Adrenal gland (tissue), 5 donors: ENCODE data around the gene SDK2.
A peak's percentile ranks its signal among the peaks of the same experiment; 100 is the strongest.

Source experiments
- POLR2A ChIP-seq, 2 donors: fragments of 450-650 bp; IDR thresholded peaks; one replicate each; pipeline ENCODE4 v1.6.1; 2017; ENCODE audit warnings: antibody characterized with exemption in 2 of 2, mild to moderate bottlenecking in 2 of 2, moderate library complexity in 1 of 2
- TF ChIP-seq, protein P1 (sequence below), 6 experiments: fragments of 450-650 bp in 4 of 6; fragments of 200-600 bp in 2 of 6; sonication (generic) in 1 of 6; IDR thresholded peaks; 1 replicate in 5 of 6; 2 replicates in 1 of 6; pipeline versions ENCODE4 v1.5.1 to v1.8.0; 2016 to 2021; ENCODE audit warnings: antibody characterized with exemption in 6 of 6, mild to moderate bottlenecking in 2 of 6, moderate library complexity in 1 of 6
- donor health status: DM: no; HTN: no; CAD: no.

- TF ChIP-seq, protein P1, sequence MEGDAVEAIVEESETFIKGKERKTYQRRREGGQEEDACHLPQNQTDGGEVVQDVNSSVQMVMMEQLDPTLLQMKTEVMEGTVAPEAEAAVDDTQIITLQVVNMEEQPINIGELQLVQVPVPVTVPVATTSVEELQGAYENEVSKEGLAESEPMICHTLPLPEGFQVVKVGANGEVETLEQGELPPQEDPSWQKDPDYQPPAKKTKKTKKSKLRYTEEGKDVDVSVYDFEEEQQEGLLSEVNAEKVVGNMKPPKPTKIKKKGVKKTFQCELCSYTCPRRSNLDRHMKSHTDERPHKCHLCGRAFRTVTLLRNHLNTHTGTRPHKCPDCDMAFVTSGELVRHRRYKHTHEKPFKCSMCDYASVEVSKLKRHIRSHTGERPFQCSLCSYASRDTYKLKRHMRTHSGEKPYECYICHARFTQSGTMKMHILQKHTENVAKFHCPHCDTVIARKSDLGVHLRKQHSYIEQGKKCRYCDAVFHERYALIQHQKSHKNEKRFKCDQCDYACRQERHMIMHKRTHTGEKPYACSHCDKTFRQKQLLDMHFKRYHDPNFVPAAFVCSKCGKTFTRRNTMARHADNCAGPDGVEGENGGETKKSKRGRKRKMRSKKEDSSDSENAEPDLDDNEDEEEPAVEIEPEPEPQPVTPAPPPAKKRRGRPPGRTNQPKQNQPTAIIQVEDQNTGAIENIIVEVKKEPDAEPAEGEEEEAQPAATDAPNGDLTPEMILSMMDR (IDR thresholded peaks at IDR 0.05), result no peak
- TF ChIP-seq POLR2A (IDR thresholded peaks at IDR 0.05), result peak; percentile 35 to 90
These were observed 336.0 kb downstream of the SDK2 start for GRCh38 chr17:73308017-73308823.
